ENCODE measurements around the gene MRFAP1.
"Not testable (repeated sequence)": the region's sequence is repeated elsewhere in the genome, so short reads cannot be mapped to it uniquely, and the experiment has no call there.

MRFAP1 gene

GRCh38 chr4:6634746-6635145 is 5.7 kb upstream of the MRFAP1 start:
- DNase-seq (ENCODE audit: low spot score) = no peak

- no peak for DNase-seq (ENCODE audit: low spot score)
Measured at GRCh38 chr4:6639137-6639680, 1.3 kb upstream of the MRFAP1 start.

DNA sequence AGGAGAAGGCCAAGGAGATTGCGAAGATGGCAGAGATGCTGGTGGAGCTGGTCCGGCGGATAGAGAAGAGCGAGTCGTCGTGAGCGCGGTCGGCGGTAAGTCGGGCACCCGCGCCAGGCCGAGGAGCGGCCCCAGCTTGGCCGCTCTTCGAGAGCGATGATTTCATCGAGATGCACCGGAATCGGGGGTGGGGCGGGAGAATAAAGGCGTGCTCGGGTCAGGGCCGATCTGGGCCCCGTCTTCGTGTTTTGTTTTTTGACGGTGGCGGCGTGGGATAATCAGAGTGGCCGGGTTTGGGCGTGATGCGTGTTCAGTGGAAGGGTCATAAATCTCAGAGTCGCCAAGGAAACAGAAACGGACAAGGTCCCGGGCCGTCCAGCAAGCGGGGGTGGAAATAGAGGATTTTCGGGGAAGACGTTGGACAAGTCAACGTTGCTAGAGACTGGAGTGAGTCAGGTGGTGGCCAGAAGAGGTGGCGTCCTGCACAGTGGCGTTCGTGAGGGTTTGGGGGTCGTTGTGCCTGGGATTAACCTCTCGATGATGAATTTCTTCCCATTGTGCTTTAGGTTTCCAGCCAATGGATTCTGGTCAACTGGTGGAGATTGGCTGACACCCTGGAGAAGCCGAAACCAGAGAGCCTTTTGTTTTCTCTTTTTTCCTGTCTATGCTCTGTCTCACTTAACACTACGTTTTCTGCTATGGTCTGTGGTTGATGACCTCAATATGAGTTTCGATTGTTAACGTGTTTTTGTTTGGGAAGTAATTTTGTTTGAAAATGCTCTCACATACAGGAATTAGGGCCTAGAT is 882 bp downstream of the MRFAP1 start:
- DNase-seq (ENCODE audit: low spot score) = no peak

DNA sequence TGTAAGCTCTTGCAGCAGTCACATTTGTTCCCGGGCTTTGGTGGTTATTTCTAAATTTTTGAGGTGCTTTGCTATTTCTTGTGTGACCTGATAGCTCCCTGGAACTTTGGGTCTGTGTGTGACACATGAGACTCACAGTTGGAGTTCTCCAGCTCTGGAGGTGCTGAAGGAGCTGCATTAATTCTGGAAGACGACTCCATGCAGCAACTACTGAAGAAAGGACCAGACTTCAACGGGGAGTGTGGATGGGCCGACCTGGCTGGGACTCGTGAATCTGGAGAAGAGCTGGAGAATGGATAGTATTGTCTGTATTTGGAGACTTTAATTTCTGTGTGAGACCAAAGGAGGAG is 1.5 kb downstream of the MRFAP1 start:
- no peak for DNase-seq (ENCODE audit: low spot score)

DNA sequence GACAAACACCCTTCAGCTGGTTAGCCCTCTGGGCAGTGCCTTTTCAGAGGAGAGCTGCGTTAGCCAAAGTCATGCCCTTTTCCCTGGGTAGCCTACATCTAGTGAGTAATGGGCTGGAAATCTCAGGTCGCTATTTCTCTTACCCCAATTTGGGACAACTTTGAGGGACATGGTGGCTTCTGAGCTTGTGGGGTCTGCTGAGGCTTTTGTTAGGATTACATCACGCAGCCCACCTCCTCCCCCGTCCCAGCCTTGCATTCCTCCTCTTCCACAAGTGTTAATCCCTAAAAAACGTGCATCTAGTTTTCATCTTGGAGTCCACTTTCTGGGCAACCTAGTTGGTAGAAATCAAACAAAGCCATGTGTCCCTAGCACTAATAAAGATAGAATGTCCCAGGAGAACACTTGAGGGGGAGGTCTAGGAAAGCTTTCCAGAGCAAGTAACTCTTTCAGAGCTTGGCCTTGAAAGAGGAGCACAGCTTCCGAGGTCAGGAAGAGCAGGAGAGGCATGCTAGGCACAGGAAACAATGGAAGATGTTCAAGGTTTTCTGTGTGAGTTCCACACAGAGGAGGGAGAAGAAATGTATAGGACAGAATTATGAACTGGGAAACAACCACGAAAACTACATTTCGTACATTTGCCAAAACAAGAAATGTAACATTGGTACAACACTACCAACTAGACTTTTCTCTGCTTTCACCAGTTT is 2.8 kb downstream of the MRFAP1 start:
- DNase-seq (ENCODE audit: low spot score) = no peak

- DNase-seq (ENCODE audit: low spot score) = no peak
Measured at GRCh38 chr4:6644792-6645530, 4.5 kb downstream of the MRFAP1 start.

DNA sequence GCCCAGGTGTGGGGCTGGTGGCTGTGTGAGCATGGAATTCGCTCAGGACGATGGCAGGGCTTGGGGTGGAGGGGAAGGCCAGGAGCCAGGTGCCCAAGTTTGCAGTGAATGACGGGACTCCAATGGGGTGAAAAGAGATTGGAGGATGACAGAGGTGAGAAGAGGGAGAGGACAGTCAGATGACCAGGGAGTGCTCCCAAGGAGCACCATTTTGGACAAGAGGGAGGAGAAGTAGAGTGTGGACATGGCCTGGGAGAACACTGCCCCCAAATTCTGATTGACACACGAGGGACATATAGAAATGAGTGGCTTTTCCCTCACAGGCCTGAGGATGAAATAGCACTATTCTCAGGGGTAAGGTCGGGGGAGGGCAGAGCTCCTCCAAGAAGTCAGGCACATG is 6.7 kb downstream of the MRFAP1 start:
- no peak for DNase-seq (ENCODE audit: low spot score)

- DNase-seq (ENCODE audit: low spot score) = no peak
Measured at GRCh38 chr4:6647582-6648230, 7.2 kb downstream of the MRFAP1 start.

DNA sequence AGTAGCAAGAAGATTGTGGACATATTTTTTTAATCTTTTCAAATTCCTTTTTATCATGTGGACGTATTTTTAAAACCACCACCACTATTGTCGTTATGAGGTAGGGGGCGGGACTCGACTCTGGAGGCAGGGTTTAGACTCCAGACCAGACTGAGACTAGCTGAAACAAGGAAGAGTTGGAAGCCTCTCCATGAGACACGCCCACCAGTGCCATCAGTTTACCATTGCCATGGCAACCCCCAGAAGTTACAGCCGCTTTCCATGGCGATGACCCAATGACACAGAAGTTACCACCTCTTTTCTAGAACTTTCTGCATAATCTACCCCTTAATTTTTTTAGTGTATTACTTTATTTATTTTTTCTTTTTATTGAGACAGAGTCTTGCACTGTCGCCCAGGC is 8.7 kb downstream of the MRFAP1 start:
- DNase-seq (ENCODE audit: low spot score) = no peak

GRCh38 chr4:6654211-6654610 is 13.7 kb downstream of the MRFAP1 start:
- not testable (repeated sequence) for DNase-seq (ENCODE audit: low spot score)

DNA sequence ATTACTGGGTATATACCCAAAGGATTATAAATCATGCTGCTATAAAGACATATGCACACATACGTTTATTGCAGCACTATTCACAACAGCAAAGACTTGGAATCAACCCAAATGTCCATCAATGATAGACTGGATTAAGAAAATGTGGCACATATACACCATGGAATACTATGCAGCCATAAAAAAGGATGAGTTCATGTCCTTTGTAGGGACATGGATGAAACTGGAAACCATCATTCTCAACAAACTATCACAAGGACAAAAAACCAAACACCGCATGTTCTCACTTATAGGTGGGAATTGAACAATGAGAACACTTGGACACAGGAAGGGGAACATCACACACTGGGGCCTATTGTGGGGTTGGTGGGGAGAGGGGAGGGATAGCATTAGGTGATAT is 14.8 kb downstream of the MRFAP1 start:
- DNase-seq (ENCODE audit: low spot score) = not testable (repeated sequence)

DNA sequence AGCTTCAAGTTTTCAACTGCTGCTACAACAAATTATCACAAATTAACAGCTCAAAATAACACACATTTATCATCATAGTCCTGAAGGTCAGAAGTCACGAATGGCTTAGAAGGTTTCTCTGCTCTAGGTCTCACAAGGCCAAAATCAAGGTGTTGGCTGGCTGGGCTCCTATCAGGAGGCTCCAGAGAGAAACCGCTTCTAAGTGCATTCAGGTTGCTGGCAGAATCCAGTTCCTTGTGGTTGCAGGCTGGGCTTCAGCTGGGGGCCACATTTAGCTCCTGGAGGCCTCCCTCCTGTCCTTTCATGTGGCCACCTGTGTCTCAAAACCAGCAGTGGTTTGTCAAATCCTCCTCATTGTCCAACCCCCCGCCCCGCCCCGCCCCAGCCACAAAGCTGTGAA is 15.4 kb downstream of the MRFAP1 start:
- DNase-seq (ENCODE audit: low spot score) = no peak

DNA sequence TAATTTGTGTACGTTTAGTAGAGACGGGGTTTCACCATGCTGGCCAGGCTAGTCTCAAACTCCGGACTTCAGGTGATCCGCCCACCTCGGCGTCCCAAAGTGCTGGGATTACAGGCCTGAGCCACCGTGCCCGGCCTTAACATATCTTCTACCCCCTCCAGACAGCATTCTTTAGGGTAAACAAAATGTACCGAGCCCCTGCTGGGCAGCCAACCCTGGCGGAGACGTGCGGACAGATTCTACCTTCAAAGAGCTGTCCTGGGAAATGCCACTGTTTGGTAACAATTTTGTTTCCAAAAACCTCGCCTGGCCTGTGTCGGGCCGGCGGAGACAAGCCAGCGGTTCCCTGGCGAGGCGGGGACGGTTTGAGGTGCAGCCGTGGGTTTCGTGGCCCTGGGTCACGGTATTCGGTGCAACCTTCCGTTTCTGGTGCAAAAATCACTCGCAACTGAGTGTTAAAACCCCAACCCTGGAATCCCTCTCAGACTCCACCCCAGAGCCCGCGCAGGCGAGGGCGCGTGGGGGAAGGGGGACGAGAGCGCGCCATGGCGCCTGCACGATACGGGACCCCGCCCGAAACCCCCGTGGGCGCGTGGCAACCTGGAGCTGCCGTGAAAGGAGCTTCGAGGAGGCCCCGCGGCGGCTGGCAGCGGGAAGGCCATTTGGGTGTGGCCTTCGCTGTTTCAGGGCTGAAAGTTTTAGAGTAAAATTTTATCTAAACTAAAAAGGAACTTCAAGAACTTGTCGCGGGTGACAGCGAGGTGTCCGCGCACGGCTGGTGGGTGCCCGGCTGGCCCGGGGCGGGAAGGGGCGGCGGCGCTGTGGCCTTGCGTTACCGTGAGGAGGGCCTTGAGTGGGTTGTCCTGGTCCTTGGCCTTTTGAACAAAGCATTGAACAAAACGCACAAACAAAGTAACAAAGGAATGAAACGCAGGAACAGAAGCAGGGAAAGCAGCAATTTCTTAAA is 17.0 kb downstream of the MRFAP1 start:
- no peak for DNase-seq (ENCODE audit: low spot score)

DNA sequence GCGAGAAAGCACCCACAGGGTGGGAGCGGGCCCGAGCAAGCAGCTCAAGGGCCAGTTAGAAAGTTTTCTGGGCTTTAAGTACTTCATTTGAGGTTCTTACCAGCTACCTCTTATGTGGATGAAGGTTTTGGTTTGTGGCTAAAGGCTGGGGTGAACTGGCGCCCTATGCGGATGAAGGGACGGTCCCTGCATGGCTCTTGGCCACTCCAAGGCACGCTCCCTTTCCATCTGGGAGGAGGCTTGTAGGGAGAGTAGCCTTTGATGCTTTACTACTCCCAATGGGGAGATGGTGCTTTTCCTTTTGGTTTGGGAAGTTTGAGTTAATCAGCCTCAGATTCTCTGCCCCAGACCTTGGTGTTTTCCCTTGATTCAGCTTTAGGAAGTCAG is 17.7 kb downstream of the MRFAP1 start:
- peak; percentile 22 for DNase-seq (ENCODE audit: low spot score)

DNA sequence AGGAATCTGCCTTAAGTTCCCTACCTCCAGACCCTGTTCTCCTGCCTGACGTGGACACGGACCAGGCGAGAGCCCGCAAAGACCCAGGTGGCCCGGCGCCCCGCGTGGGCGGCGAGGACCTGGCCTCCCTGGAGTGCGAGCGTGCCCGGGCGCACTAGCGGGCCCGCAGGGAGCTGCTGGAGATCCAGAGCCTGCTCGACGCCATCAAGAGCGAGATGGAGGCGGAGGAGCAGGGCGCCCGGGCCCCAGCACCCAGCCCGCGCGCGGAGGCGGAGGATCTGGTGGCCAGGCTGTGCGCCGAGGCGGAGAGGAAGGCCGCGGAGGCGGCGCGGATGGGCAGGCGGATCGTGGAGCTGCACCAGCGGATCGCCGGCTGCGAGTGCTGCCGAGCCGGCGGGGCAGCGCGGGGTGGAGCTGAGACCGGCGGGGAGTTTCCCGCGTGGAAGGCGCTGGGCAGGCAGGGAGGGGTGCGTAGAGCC is 18.2 kb downstream of the MRFAP1 start:
- DNase-seq (ENCODE audit: low spot score) = peak; percentile 29

DNA sequence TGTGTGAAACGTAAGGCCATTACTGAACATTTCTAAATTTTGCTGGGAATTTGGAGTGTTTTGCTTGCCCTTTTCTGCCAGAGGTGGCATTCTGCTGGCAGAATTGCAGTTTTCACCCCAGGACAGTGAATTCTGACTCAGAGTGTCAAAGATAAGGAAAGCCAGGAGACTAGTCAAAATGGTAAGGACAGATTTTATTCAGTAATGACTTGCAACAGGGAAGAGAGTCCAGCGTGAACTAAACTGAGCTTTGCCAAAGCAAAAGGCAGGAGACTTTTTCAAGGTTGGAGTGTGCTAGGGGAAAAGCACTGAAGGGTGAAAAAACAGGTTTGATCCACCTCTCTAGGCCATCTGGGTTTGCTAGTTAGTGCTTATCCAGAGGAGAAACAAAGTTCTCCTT is 19.4 kb downstream of the MRFAP1 start:
- no peak for DNase-seq (ENCODE audit: low spot score)

GRCh38 chr4:6660430-6660829 is 19.9 kb downstream of the MRFAP1 start:
- no peak for DNase-seq (ENCODE audit: low spot score)

- DNase-seq (ENCODE audit: low spot score) = no peak
Measured at GRCh38 chr4:6662591-6662990, 22.1 kb downstream of the MRFAP1 start.

DNA sequence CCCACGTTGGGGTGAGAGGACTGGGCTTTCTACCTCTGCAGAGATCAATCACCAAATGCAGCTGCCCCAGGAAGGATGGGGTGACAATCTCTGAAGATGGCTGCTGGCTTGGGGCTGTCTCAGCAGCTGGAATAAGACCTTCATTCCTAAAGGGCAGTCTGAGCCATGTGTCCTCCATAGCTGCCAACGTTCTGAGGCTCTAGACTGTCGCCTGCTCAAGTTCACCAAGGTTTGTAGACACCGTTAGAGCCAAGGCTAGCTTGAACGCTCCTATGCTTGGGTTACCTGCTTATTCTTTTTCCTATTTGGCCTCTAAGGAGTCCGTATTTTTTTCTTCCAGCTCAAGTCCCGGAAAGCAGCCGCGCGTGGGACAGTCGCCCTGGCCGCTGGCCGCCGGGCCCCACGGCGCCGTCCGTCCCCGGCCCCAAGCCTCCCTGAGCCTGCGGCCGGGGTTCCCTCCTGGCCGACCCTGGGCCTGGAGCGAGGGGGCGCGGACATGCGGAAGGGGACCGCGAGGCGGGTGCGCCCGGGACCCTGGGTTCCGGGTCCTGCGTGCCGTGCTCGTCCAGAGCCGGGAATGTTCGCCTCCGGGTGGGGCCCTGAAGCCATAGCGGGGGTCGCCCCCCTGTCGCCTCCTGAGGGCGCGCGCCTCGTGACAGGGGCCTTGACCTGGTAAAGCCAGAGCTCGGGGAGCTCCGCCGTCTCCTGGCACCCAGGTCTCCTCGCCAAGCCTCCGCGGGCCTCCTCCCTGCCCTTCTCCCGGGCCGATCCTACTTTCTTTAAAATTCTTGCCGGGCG is 23.3 kb downstream of the MRFAP1 start:
- DNase-seq (ENCODE audit: low spot score) = no peak

DNA sequence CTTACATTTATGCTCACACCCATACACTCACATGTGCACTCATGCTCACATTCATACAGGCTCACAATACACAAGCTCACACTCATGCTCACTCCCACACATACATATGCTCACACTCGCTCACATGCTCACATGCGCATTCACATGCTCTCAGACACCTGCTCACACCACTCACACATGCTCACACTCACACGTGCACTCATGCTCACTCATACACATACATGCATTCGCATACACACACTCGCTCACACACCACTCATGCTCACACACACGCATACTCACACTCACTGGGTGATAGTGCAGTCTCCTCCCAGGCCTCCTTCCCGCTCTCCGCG is 24.8 kb downstream of the MRFAP1 start:
- no peak for DNase-seq (ENCODE audit: low spot score)
